Omental fat pad (tissue), 4 donors: ENCODE data around the gene ARHGEF3. TPM values are rescaled to one million over a fixed set of nuclear protein-coding genes. Genes with fewer than 3 reads are reported as not detected.

ENCODE experiments used
- ATAC-seq: fragments of 150-250 bp; one replicate; pipeline ENCODE4 v1.9.1; 2016; ENCODE audit warnings: mild to moderate bottlenecking, moderate library complexity; ENCODE audit not compliant: low FRiP score
- DNase-seq: peaks from one replicate; pipeline ENCODE4 v3.0.0-alpha.2; 2019; ENCODE audit warnings: low spot score
- total RNA-seq, 4 donors: library from RNA; depleted of rRNA; stranded (reverse); fragments of >200 nt; gene quantifications; one replicate each; pipeline ENCODE4 v1.1.0, GENCODE V29; 2016
- TF ChIP-seq, protein P1 (sequence below), 3 donors: fragments of 450-650 bp; IDR thresholded peaks; one replicate each; pipeline ENCODE4 v1.5.1; 2016 to 2017; ENCODE audit warnings: antibody characterized with exemption in 3 of 3, mild to moderate bottlenecking in 3 of 3, moderate library complexity in 2 of 3

ARHGEF3 gene
- total RNA-seq, 4 donors from 2014 or later = 16.9 to 26.3 (median 21.9) TPM

DNA sequence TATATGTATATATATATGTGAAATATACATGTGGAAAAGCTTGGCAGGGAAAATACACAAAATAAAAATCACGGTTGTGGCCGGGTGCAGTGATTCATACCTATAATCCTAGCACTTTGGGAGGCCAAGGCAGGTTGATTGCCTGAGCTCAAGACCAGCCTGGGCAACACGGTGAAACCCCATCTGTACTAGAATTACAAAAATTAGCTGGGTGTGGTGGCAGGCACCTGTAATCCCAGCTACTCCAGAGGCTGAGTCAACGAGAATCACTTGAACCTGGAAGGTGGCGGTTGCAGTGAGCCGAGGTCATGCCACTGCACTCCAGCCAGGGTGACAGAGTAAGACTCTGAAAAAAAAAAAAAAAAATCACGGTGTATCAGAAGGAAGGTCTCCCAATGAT lies 20.8 kb upstream of the ARHGEF3 start:
- TF ChIP-seq, protein P1, sequence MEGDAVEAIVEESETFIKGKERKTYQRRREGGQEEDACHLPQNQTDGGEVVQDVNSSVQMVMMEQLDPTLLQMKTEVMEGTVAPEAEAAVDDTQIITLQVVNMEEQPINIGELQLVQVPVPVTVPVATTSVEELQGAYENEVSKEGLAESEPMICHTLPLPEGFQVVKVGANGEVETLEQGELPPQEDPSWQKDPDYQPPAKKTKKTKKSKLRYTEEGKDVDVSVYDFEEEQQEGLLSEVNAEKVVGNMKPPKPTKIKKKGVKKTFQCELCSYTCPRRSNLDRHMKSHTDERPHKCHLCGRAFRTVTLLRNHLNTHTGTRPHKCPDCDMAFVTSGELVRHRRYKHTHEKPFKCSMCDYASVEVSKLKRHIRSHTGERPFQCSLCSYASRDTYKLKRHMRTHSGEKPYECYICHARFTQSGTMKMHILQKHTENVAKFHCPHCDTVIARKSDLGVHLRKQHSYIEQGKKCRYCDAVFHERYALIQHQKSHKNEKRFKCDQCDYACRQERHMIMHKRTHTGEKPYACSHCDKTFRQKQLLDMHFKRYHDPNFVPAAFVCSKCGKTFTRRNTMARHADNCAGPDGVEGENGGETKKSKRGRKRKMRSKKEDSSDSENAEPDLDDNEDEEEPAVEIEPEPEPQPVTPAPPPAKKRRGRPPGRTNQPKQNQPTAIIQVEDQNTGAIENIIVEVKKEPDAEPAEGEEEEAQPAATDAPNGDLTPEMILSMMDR (IDR thresholded peaks at IDR 0.05) = no peak
- ATAC-seq (no peak), DNase-seq (no peak)

DNA sequence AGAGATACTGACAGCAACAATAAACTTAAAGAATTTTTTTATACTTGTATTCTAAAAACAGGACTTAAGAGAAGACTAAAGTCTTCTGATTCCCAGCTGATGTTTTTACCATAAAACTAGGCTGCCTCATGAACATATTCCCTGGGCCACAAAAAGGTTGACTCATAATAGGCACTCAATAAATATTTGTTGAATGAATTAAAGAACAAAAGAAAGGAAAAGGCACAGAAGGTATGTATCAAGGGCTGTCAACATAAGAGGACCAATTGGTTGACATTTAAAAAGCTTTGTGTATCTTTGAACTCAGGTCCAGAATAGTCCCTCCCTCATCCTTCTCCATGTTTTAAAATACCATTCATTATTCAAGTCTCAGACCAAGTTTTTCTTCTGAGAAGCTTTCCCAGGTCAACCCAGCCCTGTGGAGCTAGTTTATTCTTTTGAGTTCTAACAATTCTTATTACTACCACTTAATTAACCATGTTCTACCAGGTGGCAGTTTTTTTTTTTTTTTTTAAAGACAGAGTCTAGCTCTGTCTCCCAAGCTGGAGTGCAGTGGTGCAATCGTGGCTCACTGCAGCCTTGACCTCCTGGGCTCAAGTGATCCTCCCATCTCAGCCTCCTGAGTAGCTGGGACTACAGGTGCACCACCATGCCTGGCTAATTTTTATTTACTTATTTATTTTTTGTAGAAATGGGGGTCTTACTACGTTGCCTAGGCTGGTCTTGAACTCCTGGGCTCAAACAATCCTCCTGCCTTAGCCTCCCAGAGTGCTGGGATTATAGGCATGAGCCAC lies 17.5 kb upstream of the ARHGEF3 start:
- ATAC-seq (no peak), DNase-seq (no peak)
- TF ChIP-seq, protein P1 (IDR thresholded peaks at IDR 0.05) = no peak

DNA sequence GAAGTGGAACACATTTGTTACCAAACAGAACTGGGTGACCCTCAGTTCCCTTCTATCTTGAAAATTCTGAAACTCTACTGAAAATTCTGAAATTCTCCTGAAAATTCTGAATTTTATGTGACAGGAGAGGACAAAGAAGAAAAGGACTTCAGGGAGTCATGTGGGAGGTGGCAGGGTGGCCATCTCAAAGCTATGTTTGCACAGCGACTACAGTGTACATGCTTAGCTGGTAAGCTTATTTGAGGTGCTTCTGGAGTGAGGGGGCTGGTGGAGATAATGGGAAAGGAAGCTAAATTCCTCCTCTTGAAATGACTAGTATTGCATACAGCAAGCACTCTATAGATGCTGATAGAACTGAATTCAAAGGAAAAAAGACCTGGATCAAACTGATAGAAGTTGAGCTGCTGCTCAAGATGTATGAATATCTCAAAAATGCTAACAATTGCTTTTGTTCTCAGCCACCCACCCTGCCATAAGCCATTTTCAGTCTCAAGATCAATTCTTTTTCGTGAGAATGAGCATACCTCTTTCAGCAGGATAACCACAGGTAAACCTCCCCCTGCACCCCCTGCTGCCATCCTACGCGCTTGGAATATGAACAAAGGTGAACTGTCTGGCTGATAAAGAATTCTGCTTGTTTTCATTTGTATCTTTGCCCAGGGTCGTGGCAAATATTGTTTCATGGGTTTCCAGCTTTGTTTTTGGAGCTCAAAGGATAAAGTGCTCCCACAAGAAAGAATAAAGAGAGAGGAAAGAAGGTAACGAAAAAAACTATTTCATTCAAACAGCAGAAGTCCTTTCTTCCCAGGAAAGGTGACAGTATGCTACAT lies 16.6 kb upstream of the ARHGEF3 start:
- no peak for ATAC-seq
- TF ChIP-seq, protein P1 (IDR thresholded peaks at IDR 0.05) = no peak
- no peak for DNase-seq

DNA sequence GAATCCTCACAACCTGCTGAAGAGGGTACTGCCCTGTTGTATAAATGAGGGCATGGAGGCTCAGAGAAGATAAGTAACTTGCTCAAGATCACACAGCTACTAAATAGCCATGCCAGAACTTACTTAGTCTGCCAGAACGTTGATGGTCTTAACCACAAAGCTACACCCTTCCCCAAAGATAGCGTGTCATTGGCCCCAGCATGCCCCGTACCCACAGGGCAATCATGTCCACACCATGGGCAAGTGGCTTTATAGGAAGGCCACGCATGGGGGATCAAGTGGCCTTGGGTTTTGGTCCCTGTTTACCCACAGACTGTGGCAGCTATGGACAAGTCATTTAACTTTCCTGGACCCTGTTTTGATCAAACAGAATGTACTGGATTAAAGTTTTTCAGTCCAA lies 15.9 kb upstream of the ARHGEF3 start:
- no peak for DNase-seq
- ATAC-seq = no peak
- TF ChIP-seq, protein P1 (IDR thresholded peaks at IDR 0.05) = no peak

DNA sequence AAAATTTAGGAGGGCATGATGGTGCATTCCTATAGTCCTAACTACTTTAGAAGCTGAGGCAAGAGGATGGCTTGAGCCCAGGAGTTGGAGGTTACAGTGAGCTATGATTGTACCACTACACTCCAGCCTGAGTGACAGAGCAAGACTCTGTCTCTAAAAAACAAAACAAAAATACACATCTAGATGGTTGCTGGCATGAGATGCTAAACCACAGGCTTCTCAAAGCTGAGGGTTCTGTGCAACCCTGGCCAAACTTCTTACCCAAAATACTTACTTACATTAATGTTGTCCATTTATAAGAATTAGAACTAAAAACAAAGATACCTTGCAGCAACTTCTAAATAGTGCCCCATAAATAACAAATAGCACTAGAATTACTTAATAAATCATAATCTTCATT lies 14.3 kb upstream of the ARHGEF3 start:
- DNase-seq (no peak), ATAC-seq (no peak)
- TF ChIP-seq, protein P1 (IDR thresholded peaks at IDR 0.05) = no peak

DNA sequence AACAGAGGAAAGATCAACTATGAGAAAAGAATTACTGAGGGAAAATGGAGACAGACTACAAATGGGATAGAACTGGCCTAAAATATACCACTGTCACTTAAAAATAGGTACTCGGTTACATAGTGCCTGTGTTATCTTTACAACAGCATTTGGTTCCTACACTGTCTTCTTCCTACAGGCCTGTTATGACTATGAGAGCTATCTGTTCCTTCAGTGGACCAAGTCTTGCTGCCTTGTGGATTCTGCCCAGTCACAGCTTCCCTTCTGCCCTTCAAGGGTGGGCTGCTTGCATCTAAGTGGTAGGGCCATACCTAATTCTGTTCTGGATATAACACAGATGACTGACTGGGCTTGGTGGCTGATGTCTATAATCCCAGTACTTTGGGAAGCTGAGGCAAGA lies 13.8 kb upstream of the ARHGEF3 start:
- ATAC-seq (no peak), DNase-seq (no peak)
- TF ChIP-seq, protein P1 (IDR thresholded peaks at IDR 0.05) = no peak
